Bronchial epithelial cell (primary cell): ENCODE measurements around the gene TCF20. TPM values are rescaled to one million over a fixed set of nuclear protein-coding genes. Genes with fewer than 3 reads are reported as not detected.

Source experiments
- DNase-seq: peaks from one replicate; pipeline ENCODE4 v3.0.0-alpha.2; 2010; ENCODE audit warnings: low read depth
- FAIRE-seq: peaks from 2 replicates; lab custom pipeline; 2011; peaks lifted over from hg19 to GRCh38; lab: Jason Lieb, UNC
- H3K27me3 ChIP-seq: 2 replicates; pipeline ENCODE4 v1.5.1; 2011; ENCODE audit warnings: low read length; ENCODE audit not compliant: control insufficient read depth, insufficient read depth
- H3K36me3 ChIP-seq: 2 replicates; pipeline ENCODE4 v1.5.1; 2011; ENCODE audit warnings: low read length; ENCODE audit not compliant: control insufficient read depth, insufficient read depth
- H3K4me3 ChIP-seq: 2 replicates; pipeline ENCODE4 v1.5.1; 2011; ENCODE audit warnings: mild to moderate bottlenecking, low read depth, low read length, control low read depth
- CTCF ChIP-seq: IDR thresholded peaks from 2 replicates; pipeline ENCODE4 v1.5.1; 2011; ENCODE audit warnings: mild to moderate bottlenecking, moderate library complexity, low read length, control low read depth, inconsistent platforms; ENCODE audit not compliant: insufficient read depth, severe bottlenecking
- total RNA-seq: library from RNA; depleted of rRNA; stranded (reverse); fragments of >200 nt; gene quantifications from 2 replicates; pipeline ENCODE4 v1.2.1, GENCODE V29; 2014

TCF20 gene
- total RNA-seq, 1 donor from 2014 or later: 40.8 TPM

- H3K4me3 ChIP-seq: no peak overlapping the region
- FAIRE-seq (no peak), DNase-seq (no peak)
- H3K36me3 ChIP-seq: no peaks in the 10 kb centered on the region
- TF ChIP-seq CTCF: no peak
- no peaks in the 10 kb centered on the region for H3K27me3 ChIP-seq
Measured at GRCh38 chr22:42249831-42250230, 20.6 kb downstream of the TCF20 start.

- Histone ChIP-seq H3K4me3 (no peak overlapping the region), H3K27me3 (no peaks in the 10 kb centered on the region), H3K36me3 (no peaks in the 10 kb centered on the region)
- TF ChIP-seq CTCF: no peak
- FAIRE-seq (no peak), DNase-seq (no peak)
Measured at GRCh38 chr22:42248995-42249394, 21.5 kb downstream of the TCF20 start.

GRCh38 chr22:42247596-42247995, 22.9 kb downstream of the TCF20 start:
- no peaks in the 10 kb centered on the region for H3K27me3 ChIP-seq
- no peak for TF ChIP-seq CTCF
- H3K36me3 ChIP-seq: no peaks in the 10 kb centered on the region
- no peak overlapping the region for H3K4me3 ChIP-seq
- DNase-seq (peak; percentile 23), FAIRE-seq (no peak)

- DNase-seq (no peak), FAIRE-seq (no peak)
- no peaks in the 10 kb centered on the region for H3K36me3 ChIP-seq
- TF ChIP-seq CTCF: no peak
- H3K4me3 ChIP-seq: no peak overlapping the region
- H3K27me3 ChIP-seq: no peaks in the 10 kb centered on the region
Measured at GRCh38 chr22:42243802-42244060, 26.7 kb downstream of the TCF20 start.

GRCh38 chr22:42236848-42237247, 33.6 kb downstream of the TCF20 start:
- Histone ChIP-seq H3K4me3 (no peak overlapping the region), H3K27me3 (no peaks in the 10 kb centered on the region), H3K36me3 (no peaks in the 10 kb centered on the region)
- TF ChIP-seq CTCF: no peak
- FAIRE-seq (no peak), DNase-seq (no peak)

- Histone ChIP-seq H3K27me3 (no peaks in the 10 kb centered on the region), H3K4me3 (no peak overlapping the region), H3K36me3 (no peaks in the 10 kb centered on the region)
- FAIRE-seq (no peak), DNase-seq (no peak)
- no peak for TF ChIP-seq CTCF
Measured at GRCh38 chr22:42236268-42236667, 34.2 kb downstream of the TCF20 start.
